Activated naive CD8-positive, alpha-beta T cell treated with anti-CD3 and anti-CD28 coated beads, Interleukin-2, amount 50 U/mL, for 24 hours (primary cell): ENCODE results near the gene CNPPD1.
A peak's percentile ranks its signal among the peaks of the same experiment; 100 is the strongest.

Source experiments
- ATAC-seq: fragments of 150-1000 bp; cut with Tn5 transposase; one replicate; pipeline ENCODE4 v1.10.0; 2021
- DNase-seq: peaks from one replicate; pipeline ENCODE4 v3.0.0; 2021
- H3K27ac Mint-ChIP-seq: one replicate; pipeline ENCODE4 v1.8.0; 2021; ENCODE audit warnings: mild to moderate bottlenecking, mixed read lengths
- H3K27me3 Mint-ChIP-seq: one replicate; pipeline ENCODE4 v1.8.0; 2021; ENCODE audit warnings: mixed read lengths
- H3K36me3 Mint-ChIP-seq: one replicate; pipeline ENCODE4 v1.8.0; 2021; ENCODE audit warnings: low read depth, mixed read lengths
- H3K4me1 Mint-ChIP-seq: one replicate; pipeline ENCODE4 v1.8.0; 2021; ENCODE audit warnings: mixed read lengths
- H3K4me3 Mint-ChIP-seq: one replicate; pipeline ENCODE4 v1.8.0; 2021; ENCODE audit warnings: mild to moderate bottlenecking, moderate library complexity, mixed read lengths
- H3K9me3 Mint-ChIP-seq: one replicate; pipeline ENCODE4 v1.8.0; 2021; ENCODE audit warnings: mixed read lengths

Gene CNPPD1

DNA sequence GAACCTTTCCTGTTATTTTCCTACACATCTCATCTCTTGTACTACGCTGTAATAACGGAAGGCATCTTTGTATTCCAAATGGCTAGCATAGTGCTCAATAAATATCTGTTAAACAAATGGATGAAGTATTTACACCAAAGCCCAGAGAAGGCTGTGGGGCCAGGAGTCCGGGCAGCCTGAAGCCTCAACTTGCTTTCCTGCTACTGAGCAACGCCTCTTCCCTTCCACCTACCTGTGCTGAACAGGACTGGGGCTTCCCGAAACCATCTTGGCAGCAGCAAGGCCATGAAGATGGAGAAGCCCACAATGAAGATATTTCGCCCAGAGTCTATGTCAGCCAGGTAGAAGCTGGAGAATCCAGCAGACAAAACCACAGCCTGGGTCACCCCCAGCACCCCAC is 13.6 kb downstream of the CNPPD1 start:
- Mint-ChIP-seq H3K27ac (no peak overlapping the region), H3K27me3 (no peaks in the 10 kb centered on the region), H3K9me3 (no peaks in the 10 kb centered on the region), H3K36me3 (peaks cover 2% of the 10 kb centered on the region), H3K4me3 (no peak overlapping the region), H3K4me1 (peaks cover 19% of the 10 kb centered on the region)
- DNase-seq (no peak), ATAC-seq (no peak)

DNA sequence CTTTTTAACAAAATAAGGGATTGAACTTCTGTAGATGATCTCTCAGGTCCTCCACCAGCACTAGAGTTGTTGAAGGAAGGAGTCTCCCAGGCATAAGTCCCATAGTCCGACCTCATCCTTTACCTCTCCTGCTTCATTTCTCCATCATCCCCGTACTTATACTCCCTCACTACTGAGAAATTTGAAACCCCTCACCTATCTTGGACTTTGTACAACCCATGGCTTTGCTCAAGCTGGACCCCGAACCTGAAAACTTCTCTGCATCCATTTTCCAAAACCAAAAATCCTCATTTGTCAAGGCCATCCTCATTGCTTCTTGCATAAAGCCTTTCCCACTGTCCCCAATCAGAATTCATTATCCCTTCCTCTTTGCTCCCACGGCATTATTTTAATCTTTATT is 15.6 kb downstream of the CNPPD1 start:
- Mint-ChIP-seq H3K36me3 (peaks cover 12% of the 10 kb centered on the region), H3K9me3 (no peaks in the 10 kb centered on the region), H3K4me3 (peak overlapping the region; percentile 86), H3K27me3 (no peaks in the 10 kb centered on the region), H3K27ac (peak overlapping the region; percentile 95), H3K4me1 (peaks cover 19% of the 10 kb centered on the region)
- DNase-seq: no peak
- no peak for ATAC-seq

DNA sequence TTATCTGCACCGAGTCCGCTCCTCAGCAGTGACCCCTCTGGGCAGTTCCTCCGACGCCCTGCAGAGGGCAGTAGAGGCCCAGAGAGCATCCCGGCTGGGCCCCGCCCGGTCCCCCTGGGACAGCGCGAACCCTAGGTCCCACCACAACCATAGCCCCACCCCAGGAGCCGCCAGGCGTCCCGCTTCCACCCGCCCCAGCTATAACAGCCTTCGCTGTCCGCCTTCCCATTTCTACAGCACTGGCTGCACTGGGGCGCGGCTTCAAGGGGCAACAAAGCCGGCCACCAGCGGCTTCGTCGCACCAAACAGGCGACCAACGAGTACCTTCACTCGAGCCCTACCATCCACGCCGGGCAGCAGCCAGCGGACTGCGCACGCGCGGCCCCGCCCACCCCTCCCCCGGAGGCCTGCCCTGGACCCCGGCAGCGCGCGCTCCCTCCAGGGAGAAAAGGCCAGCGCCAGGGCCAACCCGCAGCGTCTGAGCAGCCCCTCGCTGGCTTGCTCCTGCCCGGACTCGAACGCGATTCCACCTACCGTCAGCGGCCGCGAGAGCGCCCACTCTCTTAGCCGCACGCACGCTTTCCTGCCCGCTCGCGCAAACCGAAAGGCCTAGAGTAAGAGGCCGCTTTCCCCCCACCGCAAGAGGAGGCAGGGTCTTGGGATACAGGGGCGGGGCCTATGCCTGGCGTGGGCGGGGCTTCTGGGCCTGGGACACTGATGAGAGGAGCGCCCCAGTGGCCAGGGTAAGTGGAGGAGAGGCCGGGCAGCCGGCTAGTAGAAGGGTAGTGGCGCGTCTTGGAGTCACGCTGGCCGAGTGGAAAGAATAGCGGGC is 16.3 kb downstream of the CNPPD1 start, which contains the start of gene NHEJ1:
Gene NHEJ1 (minus strand): TSS at position 630 of the 832 bp plus-strand sequence. CDS start 2,453 bp downstream, outside the sequence.
- DNase-seq (peak; percentile 96), ATAC-seq (peak; percentile 93)
- Mint-ChIP-seq H3K27ac (peak within 1 kb of the TSS; percentile 95), H3K4me1 (peaks cover 19% of the 10 kb centered on the region), H3K4me3 (peak within 1 kb of the TSS; percentile 86), H3K36me3 (peaks cover 10% of the 10 kb centered on the region), H3K9me3 (no peaks in the 10 kb centered on the region), H3K27me3 (no peaks in the 10 kb centered on the region)

DNA sequence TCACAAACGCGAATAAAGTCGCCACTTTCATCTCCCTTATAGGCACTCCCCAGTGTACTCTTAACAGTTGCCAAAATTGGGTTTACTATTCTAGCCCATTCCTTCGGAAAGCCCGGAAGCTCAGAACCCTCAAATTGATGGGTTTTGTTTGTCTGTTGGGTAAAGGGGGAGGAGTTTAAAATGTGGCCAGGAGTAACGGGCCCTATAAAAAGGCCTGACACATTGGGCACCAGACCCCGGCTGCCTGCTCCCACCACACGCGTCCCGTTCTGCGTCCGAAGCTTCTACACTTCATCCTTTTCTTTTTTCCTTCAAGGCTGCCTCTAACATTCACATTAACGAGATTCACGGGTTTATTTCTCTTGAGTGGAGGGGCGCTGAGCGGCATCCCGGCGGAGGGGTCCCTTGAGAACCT is 16.9 kb downstream of the CNPPD1 start:
- no peaks in the 10 kb centered on the region for H3K27me3 Mint-ChIP-seq
- H3K27ac Mint-ChIP-seq: peak overlapping the region; percentile 95
- ATAC-seq (no peak), DNase-seq (no peak)
- H3K9me3 Mint-ChIP-seq: no peaks in the 10 kb centered on the region
- H3K36me3 Mint-ChIP-seq: peaks cover 10% of the 10 kb centered on the region
- H3K4me1 Mint-ChIP-seq: peaks cover 19% of the 10 kb centered on the region
- peak overlapping the region; percentile 86 for H3K4me3 Mint-ChIP-seq

DNA sequence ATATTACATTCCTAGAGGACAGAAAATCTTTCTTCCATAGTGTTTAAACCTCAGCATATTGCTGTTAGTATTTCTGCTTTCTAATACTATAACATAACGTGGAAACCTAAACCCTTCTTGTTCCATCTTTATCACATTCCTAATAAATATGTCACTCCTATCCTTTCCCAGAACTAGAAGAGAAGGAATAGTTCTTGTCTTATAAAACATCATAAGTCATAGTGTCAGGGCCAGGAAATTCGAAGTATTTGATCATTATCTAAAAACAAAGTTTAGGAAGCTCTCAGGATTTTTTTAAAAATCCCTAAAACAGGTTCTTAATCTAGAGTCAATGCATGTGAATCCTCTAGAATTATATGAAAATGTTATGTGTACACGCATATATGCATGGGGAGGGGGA is 18.1 kb downstream of the CNPPD1 start:
- no peak overlapping the region for H3K27ac Mint-ChIP-seq
- no peaks in the 10 kb centered on the region for H3K27me3 Mint-ChIP-seq
- H3K4me1 Mint-ChIP-seq: peaks cover 19% of the 10 kb centered on the region
- H3K4me3 Mint-ChIP-seq: no peak overlapping the region
- peaks cover 15% of the 10 kb centered on the region for H3K36me3 Mint-ChIP-seq
- H3K9me3 Mint-ChIP-seq: no peaks in the 10 kb centered on the region
- no peak for DNase-seq
- no peak for ATAC-seq

DNA sequence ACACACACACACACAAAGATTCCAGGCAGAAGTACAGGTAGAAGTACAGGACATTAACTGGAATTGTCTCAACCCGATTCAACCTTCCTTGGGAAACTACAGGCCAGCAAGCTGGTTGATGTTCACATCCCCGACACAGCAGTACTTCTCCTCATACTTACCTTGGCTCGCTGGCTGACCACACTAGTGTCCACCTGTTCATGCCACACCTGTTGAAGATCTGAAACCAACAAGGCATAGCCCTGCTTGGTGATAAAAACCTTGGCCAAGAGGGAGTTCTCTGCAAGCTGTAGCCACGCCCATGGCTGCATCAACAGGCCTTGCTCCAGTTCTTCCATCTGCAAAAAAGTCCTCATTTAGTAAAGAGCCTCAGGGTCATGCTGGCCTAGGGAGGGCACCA is 18.7 kb downstream of the CNPPD1 start:
- no peak for DNase-seq
- Mint-ChIP-seq H3K36me3 (peaks cover 15% of the 10 kb centered on the region), H3K27me3 (no peaks in the 10 kb centered on the region), H3K4me3 (no peak overlapping the region), H3K9me3 (no peaks in the 10 kb centered on the region), H3K4me1 (peaks cover 19% of the 10 kb centered on the region), H3K27ac (no peak overlapping the region)
- ATAC-seq: no peak

DNA sequence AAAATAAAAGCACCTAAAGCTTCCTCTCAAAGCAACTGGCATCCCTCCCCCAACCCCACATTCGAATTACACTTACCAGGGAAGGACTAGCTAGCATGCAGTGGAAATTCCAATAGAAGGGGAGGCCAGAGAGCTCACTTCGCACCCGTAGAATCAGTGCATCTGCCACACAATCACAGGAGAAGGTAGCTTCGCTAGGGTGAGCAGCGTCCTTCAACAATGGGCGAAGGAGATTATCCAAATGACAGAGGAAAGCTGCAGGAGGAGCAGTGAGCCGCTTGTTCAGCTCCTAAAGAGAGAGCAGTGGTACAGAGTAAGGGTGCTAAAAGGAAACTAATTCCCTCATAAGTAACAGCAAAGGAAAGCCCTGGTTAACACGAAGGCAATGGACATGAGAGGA is 19.3 kb downstream of the CNPPD1 start:
- H3K27ac Mint-ChIP-seq: no peak overlapping the region
- peaks cover 19% of the 10 kb centered on the region for H3K4me1 Mint-ChIP-seq
- DNase-seq: no peak
- H3K4me3 Mint-ChIP-seq: no peak overlapping the region
- H3K27me3 Mint-ChIP-seq: no peaks in the 10 kb centered on the region
- no peak for ATAC-seq
- peaks cover 15% of the 10 kb centered on the region for H3K36me3 Mint-ChIP-seq
- no peaks in the 10 kb centered on the region for H3K9me3 Mint-ChIP-seq

DNA sequence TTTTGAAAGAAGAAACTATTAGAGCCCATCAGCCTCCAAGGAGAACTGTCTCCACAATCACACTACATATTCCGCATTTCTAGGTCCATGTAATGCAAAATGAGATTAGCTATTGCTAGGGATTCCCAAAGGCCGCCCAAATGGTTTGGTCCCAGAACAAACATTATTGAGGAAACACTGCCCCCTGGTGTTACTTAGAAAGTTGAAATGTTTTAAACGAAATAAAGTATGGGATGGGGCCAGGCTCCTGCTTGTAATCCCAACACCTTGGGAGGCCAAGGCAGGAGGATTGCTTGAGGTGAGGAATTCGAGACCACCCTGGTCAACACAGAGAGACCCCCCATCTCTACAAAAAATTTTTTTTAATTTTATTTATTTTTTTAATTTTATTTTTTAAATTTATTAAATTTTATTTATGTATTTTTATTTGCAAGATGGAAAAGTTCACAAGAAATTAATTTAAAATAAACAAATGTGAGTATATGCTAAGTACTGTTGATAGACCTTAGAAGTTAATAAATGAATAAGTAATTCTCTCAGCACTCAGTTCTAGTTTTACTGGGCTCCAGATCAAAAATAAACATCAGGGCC is 21.6 kb downstream of the CNPPD1 start:
- peaks cover 9% of the 10 kb centered on the region for H3K4me1 Mint-ChIP-seq
- H3K27ac Mint-ChIP-seq: no peak overlapping the region
- DNase-seq: peak; percentile 19
- no peak for ATAC-seq
- H3K4me3 Mint-ChIP-seq: no peak overlapping the region
- H3K9me3 Mint-ChIP-seq: no peaks in the 10 kb centered on the region
- peaks cover 19% of the 10 kb centered on the region for H3K36me3 Mint-ChIP-seq
- H3K27me3 Mint-ChIP-seq: no peaks in the 10 kb centered on the region

DNA sequence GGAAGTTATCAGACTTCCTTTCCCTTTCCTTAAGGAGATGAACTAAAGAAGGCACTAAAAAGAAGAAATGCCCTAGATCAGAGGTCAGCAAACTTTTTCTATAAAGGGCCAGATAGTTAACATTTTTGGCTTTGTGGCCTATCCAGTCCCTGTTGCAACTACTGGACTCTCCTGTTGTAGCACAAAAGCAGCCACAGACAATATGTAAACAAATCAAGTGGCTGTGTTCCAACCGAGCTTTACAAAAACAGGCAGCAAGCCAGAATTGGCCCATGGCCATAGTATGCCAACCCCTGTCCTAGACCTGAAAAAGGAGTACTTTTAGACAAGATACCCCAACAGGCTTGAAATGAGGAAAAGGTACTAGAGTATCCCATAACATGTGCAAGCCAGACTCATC is 27.1 kb downstream of the CNPPD1 start:
- ATAC-seq: no peak
- peaks cover 28% of the 10 kb centered on the region for H3K36me3 Mint-ChIP-seq

DNA sequence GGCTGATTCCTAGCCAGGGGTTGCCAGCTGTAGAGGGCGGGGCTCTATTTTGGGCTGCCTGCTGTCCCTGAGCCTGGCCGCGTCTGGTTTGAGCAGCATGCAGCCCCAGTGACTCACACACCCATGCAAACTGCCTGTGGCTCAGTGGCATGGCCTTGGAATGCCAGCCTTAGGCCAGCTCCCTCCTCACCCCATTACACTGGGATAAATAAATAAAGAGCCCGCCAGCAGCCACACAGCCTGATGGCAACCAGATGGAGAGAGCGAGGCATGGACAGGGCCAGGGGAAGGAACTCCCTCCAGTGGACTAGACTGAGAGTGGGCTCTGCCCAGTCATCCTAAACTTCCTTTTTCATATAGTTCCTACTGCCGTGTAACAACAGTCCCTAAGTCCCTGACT is 34.4 kb downstream of the CNPPD1 start:
- no peaks in the 10 kb centered on the region for H3K9me3 Mint-ChIP-seq
- no peak overlapping the region for H3K27ac Mint-ChIP-seq
- no peak for DNase-seq
- H3K4me1 Mint-ChIP-seq: no peaks in the 10 kb centered on the region
- H3K4me3 Mint-ChIP-seq: no peak overlapping the region
- H3K36me3 Mint-ChIP-seq: peaks cover 28% of the 10 kb centered on the region
- H3K27me3 Mint-ChIP-seq: no peaks in the 10 kb centered on the region
- no peak for ATAC-seq

More for the DNA sequence above, 27.1 kb downstream of the CNPPD1 start:
- H3K27me3 Mint-ChIP-seq: no peaks in the 10 kb centered on the region
- H3K9me3 Mint-ChIP-seq: no peaks in the 10 kb centered on the region
- no peak for DNase-seq
- H3K4me3 Mint-ChIP-seq: no peak overlapping the region
- no peak overlapping the region for H3K27ac Mint-ChIP-seq
- no peaks in the 10 kb centered on the region for H3K4me1 Mint-ChIP-seq

DNA sequence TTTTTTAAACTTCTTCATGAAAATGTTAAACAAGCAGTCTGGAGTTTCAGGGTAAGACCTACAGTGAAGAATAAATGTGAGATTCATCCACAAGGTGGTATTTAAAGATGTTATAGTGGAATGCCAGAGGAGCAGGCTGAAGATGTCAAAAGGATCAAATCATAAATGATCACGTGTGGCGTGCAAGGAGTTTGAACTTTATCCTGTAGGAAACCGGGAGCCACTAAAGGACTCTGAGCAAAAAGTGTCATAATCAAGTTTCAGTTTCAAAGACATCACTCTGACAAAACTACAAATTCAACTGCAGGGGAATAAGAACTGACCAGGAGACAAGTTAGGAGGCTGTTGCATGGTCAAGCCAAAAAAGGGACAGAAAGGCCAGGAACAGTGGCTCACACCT is 36.0 kb downstream of the CNPPD1 start:
- H3K27me3 Mint-ChIP-seq: no peaks in the 10 kb centered on the region
- no peaks in the 10 kb centered on the region for H3K4me1 Mint-ChIP-seq
- no peak overlapping the region for H3K27ac Mint-ChIP-seq
- ATAC-seq: no peak
- no peak overlapping the region for H3K4me3 Mint-ChIP-seq
- H3K36me3 Mint-ChIP-seq: peaks cover 23% of the 10 kb centered on the region
- no peaks in the 10 kb centered on the region for H3K9me3 Mint-ChIP-seq
- DNase-seq: no peak

DNA sequence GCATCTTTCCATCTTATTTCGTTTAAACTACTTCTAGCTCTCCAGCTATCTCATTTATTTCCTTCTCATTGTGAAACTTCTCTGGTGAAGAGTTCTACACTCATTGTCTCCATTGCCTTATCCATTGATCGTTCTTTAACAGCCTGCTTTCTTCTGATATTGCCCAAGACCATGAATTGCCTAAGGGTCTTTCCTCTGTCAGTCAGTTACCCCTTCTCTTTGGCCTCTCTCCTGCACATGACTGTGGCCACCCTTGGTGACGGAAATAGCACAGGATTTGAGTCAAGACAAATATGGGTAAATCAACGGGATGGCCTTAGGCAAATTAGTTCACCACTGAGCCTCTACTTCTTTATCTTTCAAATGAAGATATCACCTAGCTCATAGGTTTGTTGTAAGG is 42.7 kb downstream of the CNPPD1 start:
- no peaks in the 10 kb centered on the region for H3K27me3 Mint-ChIP-seq
- H3K4me3 Mint-ChIP-seq: no peak overlapping the region
- no peaks in the 10 kb centered on the region for H3K9me3 Mint-ChIP-seq
- DNase-seq (no peak), ATAC-seq (no peak)
- no peak overlapping the region for H3K27ac Mint-ChIP-seq
- peaks cover 6% of the 10 kb centered on the region for H3K4me1 Mint-ChIP-seq
- H3K36me3 Mint-ChIP-seq: peaks cover 10% of the 10 kb centered on the region

DNA sequence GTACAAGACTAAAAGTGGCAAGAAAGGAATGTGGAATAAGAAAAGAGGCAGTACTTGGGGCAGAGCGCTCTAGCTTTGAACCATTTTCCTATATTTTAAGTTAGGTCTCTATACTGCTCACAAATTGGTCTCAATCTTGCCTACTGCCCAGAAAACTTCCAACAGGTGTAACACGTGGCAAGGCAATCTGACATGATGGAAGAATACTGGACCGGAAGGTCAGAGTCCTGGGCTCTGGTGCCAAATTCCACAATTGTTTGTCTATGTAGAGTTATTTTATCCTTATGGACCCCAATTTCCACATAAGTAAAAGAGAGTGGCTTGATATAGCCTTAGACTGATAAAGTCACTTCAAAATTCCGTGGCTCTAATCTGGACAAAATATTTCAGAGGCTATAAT is 45.0 kb downstream of the CNPPD1 start:
- DNase-seq (no peak), ATAC-seq (no peak)
- no peaks in the 10 kb centered on the region for H3K27me3 Mint-ChIP-seq
- peaks cover 8% of the 10 kb centered on the region for H3K4me1 Mint-ChIP-seq
- H3K27ac Mint-ChIP-seq: no peak overlapping the region
- H3K36me3 Mint-ChIP-seq: peaks cover 2% of the 10 kb centered on the region
- no peak overlapping the region for H3K4me3 Mint-ChIP-seq
- no peaks in the 10 kb centered on the region for H3K9me3 Mint-ChIP-seq

DNA sequence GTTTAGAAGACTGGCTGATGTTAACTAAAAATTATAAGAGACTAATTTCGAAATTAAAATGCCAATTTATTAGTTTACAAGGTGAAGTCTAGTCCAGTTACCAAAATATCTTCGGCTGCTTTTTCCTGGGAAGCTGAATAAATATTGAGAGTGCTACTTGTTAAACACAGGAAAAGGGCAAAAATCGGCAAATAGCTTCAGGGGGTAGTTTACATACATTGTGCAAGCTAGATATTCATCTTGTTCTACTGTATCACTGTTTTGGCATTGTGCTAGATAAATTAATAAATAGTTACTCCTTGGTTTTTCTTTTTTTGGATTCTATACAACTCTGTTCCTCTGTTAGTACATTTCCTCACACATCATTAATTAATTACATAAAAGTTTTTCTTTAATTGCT is 45.4 kb downstream of the CNPPD1 start:
- Mint-ChIP-seq H3K4me1 (peaks cover 8% of the 10 kb centered on the region), H3K36me3 (peaks cover 2% of the 10 kb centered on the region), H3K4me3 (no peak overlapping the region), H3K27ac (no peak overlapping the region), H3K9me3 (no peaks in the 10 kb centered on the region), H3K27me3 (no peaks in the 10 kb centered on the region)
- ATAC-seq (no peak), DNase-seq (no peak)

DNA sequence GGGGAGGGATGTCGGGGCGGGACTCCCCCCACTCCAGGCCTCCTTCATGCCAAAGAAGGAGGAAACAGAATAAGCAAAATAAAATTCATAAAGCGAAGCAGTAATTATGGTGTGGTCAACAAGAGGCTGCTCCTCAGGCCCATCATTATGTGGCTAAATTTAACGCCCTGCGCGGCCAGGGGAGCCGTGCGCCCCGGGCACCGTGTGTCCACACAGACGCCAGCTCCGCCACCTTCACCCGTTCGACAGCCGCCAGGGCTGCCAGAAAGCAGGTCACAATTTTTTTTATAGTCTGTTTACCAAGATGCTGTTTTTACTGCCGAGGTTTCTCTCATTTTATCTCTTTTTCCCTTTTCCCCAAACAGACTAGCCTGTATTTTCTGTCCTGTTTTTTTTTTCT is 47.1 kb downstream of the CNPPD1 start:
- DNase-seq (no peak), ATAC-seq (no peak)
- no peak overlapping the region for H3K4me3 Mint-ChIP-seq

More for the DNA sequence above, 47.1 kb downstream of the CNPPD1 start:
- Mint-ChIP-seq H3K4me1 (peaks cover 19% of the 10 kb centered on the region), H3K27ac (no peak overlapping the region), H3K9me3 (no peaks in the 10 kb centered on the region), H3K27me3 (no peaks in the 10 kb centered on the region), H3K36me3 (peaks cover 2% of the 10 kb centered on the region)
